GM19023 (cell line): ENCODE measurements around the gene RASA1.

Experiments used
- ATAC-seq: cut with Tn5 transposase; IDR thresholded peaks from one replicate; pipeline ENCODE4 v1.9.1; 2021; ENCODE audit warnings: mild to moderate bottlenecking, moderate library complexity; ENCODE audit not compliant: unreplicated experiment

The RASA1 gene

GRCh38 chr5:87438231-87438630 is 170.5 kb downstream of the RASA1 start:
- ATAC-seq, result no peak
